Jurkat, Clone E6-1 (cell line): ENCODE measurements around the gene CXCL12.

Experiments
- DNase-seq: peaks from one replicate; pipeline ENCODE4 v3.0.0-alpha.2; 2011; ENCODE audit warnings: low read depth, low spot score
- H3K4me3 ChIP-seq: 2 replicates; pipeline ENCODE4 v1.5.1; 2011; ENCODE audit warnings: mild to moderate bottlenecking, low read length, control low read depth, moderate library complexity

Gene CXCL12

DNA sequence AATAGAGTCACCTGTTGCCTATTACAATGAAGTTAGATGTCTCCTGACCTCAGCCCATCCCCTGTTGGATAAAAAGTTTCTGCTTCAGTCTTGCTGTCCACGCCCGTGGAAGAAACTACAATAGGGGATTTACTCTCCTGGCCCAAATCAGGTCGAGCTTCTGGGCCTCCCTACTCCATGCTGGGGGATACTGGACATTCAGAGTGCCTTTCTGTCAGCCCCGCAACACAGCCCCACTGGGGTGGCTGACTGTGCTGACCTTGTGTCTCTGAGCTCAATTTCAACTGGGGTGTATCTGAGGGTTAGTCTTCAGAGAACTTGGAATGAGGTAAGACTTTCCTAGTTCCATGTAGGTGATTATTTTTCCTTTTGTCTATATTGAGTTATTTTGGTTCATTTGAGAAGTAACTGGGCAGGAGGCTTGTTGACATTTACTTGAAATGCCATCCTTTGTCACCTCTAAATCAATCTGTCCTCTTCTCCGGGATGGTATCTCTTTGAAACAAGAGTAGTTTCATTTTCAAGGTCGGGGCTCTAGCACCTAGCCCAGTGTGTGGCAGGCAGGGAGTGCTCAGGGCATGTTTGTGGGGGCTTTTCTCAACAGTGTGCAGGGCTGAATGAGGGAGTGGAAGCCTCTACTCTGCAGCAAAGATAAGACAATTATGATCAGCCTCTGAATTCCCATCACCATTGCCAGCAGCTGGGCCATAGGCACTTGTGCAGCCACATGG, 17.7 kb upstream of the CXCL12 start:
- no peak overlapping the region for H3K4me3 ChIP-seq
- no peak for DNase-seq

- no peak overlapping the region for H3K4me3 ChIP-seq
- DNase-seq = no peak
Observed at GRCh38 chr10:44400541-44400940, 15.6 kb upstream of the CXCL12 start.

DNA sequence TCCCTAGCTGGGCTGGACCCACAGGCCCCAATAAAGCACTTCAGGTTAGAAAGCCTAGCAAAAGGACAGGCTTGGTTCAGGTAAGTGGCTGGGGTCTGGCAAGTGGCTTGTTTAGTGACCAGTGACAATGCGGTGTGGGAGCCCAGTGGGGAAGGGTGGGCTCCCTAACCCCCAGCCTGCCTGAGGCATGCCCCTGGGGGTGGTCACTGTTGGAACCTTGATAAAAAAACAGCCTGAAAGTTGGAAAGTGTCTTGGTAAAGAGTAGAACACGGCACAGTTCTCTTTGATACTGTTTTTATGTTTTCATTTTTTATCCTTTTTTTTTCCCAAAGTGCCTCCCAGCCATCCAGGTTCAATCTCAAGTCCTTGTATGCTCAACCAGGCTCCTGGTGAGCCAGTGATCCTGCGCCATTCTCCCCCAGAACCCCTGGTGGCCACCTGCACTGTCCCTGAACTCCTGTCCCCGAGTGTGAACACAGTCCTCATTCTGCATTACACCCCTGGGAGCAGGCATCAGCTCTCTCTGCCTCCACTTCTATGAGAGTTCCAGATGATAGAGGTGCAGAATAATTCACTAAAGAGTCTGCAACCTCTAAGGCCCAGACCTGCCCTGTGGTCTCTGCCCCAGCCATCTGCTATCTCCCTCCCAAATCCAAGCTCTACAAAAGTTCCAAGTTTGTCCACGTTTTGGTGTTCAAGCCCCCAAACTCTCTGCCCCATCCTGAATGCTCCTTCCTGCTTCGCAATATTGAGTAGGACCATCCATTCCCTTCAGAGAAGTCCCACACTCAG, 15.0 kb upstream of the CXCL12 start:
- DNase-seq = no peak
- no peak overlapping the region for H3K4me3 ChIP-seq

DNA sequence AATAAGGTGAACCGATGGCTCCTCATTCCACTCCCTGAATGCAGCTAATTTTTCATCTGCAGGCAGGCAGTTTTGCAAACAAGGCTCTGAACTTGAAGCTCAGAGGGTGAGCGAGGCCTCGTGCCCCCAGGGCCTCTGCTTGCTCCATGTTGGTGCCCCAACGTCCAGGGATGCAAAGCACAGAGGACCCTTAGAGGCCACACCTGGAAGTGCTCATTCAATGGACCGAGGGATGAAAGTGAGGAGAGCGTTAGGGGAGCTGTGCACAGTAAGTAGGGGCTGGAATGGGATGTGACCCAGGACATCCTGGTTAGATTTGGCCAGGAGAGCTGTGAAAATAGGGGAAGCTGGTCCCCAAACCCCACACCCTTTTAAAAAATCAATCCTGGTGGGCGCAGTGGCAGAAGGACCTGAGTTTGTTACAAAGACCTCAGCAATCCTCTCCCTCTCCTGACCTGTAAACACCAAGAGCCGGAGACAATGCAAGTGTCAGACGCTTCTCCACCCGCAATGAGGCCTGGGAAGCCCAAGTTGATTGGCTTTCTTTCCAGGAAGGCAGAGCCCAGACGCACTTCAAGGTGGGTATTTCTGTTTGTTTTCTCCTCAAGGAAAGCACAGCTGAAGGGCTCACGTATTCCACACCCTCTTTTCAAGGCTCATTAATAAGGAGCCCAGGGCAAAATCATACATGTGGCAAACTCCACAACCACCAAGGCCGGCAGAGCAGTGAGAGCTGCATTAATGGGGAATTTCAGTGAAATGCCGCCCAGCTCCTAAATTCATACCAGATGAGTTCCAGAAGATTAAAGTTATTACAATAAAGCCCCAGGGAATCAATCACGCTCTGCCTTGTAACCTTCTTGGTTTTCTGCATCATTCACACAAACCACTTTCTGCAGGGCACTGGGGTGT, 14.1 kb upstream of the CXCL12 start:
- no peak for DNase-seq
- no peak overlapping the region for H3K4me3 ChIP-seq

DNA sequence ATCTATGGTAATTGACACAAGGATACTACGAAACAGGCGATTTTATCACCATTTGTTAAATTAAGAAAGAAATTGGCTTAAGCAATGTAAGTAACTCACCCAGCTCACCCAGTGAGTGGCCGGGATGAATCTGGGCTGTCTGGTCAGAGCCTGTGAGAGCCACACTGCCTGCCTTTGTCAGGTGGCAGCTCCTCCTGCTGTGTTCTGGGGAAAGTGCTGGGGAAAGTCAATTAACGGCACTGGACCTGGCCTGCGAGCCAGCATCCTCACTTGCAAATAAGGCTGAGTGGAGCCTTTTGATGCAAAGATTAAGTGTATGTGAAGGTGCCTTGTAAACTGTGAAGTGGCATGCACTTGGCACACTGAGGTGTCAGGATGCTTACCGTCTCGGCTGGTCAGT, 13.4 kb upstream of the CXCL12 start:
- DNase-seq = no peak
- H3K4me3 ChIP-seq = no peak overlapping the region

DNA sequence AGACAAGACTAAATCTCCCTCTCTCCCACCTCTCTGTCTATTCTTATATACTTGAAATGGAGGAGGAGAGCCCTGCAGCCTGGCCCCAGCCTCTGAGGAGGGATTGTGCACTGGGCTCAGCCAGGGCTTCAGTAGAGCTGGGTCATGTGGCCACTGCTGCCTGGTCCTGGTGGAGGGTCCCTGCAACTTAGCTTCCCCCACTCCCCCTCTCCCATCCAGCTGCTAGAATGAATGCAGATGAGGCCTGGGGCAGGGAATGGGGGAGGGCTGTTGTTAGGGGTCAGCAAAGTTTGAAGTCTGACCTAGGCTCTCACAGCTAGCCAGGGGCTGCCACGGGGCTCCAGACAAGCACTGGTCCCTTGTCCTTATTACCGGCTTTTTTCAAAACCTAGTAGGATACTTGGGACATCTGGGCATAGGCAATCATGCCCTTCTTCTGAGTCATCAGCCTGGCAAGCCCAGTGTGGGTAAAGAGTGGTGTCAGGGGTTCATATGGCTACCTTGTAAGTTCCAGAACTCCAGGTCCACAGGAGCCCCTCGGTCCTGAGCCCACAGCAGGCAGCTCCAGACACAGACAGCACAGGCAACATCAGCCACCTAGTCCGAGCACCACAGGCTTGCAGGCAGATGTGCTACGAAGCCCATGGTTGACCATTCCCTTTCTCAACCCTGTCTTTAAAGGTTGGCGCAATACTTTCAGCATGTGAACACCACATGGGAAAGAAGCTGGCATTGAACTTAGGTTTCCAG, 12.8 kb upstream of the CXCL12 start:
- no peak for DNase-seq

GRCh38 chr10:44396671-44397191, 11.8 kb upstream of the CXCL12 start:
- no peak overlapping the region for H3K4me3 ChIP-seq
- no peak for DNase-seq

More for the DNA sequence above, 12.8 kb upstream of the CXCL12 start:
- no peak overlapping the region for H3K4me3 ChIP-seq

GRCh38 chr10:44395902-44396670, 11.2 kb upstream of the CXCL12 start:
- DNase-seq = no peak
- no peak overlapping the region for H3K4me3 ChIP-seq

DNA sequence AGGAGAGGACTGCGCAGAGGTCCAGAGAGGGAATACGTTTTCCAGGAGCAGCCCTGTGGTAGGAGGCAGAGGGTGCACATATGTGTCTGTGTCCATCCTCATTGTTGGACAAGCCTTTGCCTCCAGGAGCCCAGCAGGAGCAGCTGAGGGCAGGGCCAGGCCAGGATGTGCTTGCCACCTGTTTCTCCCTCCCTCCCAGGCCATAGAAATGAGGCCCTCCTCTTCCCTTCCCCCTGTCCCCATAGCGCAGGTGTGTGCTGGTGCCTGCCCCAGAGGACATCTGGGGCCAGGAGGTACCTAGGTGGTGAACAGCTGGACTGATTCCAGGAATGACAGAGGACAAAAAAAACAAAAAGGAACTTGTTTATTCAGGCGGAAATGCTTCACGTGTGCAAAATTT, 10.5 kb upstream of the CXCL12 start:
- no peak for DNase-seq
- no peak overlapping the region for H3K4me3 ChIP-seq

GRCh38 chr10:44394696-44395381, 9.9 kb upstream of the CXCL12 start:
- no peak for DNase-seq
- no peak overlapping the region for H3K4me3 ChIP-seq

DNA sequence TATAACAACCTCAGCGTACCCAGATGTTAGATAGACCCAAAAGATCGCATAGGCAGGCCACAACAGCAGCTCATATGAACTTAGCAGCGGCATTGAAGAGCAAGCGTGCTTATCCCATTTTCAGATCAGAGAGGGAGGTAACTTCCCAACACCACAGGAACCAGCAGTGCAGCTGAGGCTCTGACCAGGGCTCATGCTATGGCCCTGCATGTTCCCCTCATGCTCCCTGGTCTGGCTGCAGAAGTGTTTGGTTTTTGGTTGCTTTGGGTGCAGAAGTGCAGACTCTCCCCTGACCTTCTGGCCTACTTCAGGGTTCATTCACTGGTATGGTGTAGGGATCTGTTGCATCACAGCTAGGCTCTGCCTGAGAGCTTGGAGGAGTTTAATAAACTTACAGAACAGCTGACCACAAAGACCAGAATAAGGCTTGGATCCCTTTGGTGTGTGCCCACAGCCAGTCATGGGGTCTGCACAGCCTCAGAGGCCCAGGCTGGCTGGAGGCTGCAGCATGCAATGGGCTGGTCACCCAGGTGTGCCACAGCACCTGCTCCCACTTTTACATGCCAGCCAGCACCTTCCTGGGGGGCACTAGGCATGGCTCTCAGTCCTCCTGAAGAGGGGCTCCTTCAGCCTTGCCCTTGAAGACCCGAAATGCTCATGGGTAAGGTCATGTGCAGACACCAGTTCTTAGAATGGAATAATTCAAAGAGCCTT, 9.1 kb upstream of the CXCL12 start:
- no peak for DNase-seq
- H3K4me3 ChIP-seq = no peak overlapping the region

DNA sequence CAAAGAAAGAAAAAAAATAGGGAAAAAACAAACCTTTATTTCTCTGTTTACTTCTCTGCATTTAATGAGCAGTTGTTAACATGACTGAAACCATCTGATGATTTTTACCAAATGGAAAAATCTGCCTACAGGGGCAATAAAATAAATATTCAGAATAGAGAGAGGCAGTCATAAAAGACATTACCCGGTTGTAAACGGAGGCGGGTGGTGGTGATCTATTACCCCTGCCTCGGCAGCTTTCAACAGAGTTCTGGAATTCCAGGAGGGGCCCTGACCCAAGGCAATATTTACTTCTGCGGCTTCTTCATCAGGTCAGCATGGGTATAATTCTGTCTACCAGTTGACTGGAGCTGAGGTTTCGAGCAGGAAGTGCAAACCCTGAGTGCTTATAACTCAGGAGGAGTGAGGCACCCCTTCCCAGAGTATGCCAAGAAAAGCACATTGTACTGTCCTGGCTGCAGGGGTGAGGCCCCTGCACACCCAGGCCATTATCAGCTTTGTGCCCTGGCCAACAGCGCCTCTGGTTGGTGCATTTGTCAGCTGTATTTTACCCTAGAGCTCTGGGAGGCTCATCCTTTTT, 8.2 kb upstream of the CXCL12 start:
- no peak overlapping the region for H3K4me3 ChIP-seq

DNA sequence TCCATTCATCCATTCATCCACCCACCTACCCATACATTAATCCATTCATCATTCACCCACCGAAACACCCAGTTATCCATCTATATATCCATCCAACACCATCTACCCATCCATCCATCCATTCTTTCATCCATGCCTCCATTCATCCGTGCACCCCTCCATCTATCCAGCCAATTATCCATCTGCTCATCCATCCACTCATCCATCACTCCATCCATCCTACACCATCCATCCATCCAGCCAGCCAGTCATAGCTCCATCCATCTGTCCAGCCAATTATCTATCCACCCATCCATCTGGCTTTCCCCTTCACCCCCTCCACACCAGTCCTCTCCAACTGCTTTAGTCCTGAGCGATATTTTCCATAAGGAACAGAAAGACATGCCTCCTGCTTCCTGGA, 7.5 kb upstream of the CXCL12 start:
- no peak for DNase-seq

More for the DNA sequence above, 8.2 kb upstream of the CXCL12 start:
- no peak for DNase-seq

DNA sequence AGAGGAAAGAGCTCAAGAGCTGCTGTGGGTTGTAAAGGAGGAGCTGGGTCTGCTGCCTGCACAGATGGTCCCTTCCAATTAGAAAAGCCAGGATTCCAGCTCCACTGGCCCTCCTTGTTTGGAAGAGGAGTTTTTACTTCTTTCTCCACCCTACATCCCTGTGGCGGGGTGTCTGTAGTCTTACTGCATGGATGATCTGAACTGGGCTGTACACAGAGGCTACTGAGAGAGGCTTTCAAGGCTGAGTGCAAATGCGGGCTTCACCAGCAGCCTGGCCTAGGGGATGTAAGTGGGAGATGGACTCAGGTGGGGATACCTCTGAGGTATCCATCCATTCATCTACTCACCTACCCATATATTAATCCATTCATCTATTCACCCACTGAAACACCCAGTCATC, 7.1 kb upstream of the CXCL12 start:
- no peak overlapping the region for H3K4me3 ChIP-seq
- DNase-seq = no peak

More for the DNA sequence above, 7.5 kb upstream of the CXCL12 start:
- H3K4me3 ChIP-seq = no peak overlapping the region

DNA sequence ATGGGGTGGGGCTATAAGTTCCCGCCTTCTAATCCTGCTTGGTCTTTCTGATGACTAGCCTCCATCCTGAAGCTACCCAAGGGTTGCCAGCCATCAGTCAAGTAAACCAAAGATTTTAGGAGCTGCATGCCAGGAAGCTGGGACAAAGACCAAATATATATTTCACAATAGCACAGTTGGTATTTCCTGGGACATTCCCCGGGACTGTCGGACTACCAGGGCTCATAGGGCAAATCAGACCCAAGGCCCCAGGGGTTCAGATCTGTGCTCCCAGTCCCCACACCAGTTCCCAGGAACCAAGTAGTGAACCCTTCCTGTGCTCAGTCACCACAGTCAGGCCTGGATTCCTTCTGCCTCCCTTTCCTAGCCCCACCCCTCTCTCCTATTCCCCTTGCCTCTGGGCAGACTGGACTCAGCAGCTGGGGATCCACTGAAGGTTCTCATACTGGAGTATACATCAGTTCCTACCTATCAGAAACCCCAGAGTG, 5.7 kb upstream of the CXCL12 start:
- no peak overlapping the region for H3K4me3 ChIP-seq
- no peak for DNase-seq

- no peak overlapping the region for H3K4me3 ChIP-seq
- no peak for DNase-seq
Observed at GRCh38 chr10:44389556-44389955, 4.7 kb upstream of the CXCL12 start.
